CD4-positive, alpha-beta T cell treated with Interleukin-15 for 4 hours (primary cell): ENCODE results near the gene GRB10.
"Not testable (repeated sequence)": the region's sequence is repeated elsewhere in the genome, so short reads cannot be mapped to it uniquely, and the experiment has no call there.

Experiments used
- DNase-seq: peaks from one replicate; pipeline ENCODE4 v3.0.0-alpha.2; 2020; ENCODE audit warnings: low spot score

The GRB10 gene

DNA sequence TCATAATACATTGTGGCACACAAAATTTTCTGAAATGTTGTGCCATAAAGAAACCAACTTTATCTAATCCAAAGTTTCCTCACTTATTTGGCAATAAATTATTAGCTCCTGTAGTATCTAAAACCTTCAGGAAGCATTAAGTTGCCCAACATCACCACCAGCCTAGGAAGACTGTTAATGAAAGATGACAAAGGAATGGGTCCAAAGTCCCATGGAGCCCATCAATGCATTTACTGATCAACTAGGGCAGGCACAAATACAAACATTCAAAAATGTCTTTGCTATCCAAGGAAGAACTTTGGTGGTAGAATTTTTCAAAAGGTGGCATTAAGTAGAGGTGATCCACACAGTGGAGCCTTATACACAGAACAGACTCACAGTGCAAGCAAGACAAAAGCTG is 4.5 kb downstream of the GRB10 start:
- no peak for DNase-seq

DNA sequence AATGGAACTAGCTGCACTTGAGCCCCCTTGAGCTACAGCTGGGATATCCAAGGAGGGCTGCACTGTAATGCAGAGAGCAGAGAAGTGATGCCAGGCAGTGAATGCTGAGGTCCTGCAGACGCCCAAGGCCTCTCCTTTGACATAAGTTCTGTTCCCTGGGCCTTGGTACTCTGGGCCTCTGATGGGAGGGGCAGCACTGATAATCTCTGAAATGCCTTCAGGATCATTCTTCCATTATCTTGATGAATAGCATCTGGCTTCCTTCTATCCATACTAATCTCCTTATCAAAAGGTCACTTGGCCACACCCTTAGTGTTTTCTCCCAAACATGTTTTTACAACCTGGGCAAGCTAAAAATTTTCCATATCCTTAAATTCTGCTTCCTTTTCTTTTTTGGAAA is 6.9 kb downstream of the GRB10 start:
- no peak for DNase-seq

DNA sequence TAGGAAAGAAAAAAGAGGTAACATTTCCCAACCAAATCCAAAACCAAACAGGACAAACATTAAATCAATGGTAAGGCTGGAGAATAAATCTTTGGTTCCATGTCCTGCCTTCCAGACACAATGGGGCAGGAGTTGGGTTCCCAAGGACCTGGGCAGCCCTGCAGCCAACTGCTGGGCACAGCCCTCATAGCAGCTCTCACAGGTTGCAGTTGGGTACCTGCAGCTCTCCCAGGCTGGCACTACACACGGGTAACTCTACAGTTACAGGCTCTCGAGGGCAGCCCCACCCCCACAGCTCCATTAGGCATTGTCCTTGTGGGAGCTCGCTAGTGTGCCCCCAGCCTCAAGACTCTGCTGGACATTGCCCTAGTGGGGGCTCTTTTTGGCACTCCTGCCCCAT is 7.5 kb downstream of the GRB10 start:
- no peak for DNase-seq

DNA sequence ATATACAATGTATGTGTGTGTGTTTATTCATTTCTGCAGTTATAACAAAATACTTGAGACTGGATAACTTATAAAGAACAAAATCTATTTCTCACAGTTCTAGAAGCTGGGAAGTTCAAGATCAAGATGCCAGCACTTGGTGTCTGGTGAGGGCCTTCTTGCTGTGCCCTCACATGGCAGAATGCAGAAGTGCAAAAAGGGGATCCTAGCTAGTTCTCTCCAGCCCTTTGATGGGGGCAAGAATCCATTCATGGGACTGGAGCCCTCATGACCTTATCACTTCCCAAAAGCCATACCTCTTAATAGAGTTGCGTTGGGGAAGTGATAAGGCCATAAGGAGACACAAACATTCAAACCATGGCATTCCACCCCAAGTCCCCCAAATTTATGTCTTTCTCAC is 8.4 kb downstream of the GRB10 start:
- DNase-seq = no peak

DNA sequence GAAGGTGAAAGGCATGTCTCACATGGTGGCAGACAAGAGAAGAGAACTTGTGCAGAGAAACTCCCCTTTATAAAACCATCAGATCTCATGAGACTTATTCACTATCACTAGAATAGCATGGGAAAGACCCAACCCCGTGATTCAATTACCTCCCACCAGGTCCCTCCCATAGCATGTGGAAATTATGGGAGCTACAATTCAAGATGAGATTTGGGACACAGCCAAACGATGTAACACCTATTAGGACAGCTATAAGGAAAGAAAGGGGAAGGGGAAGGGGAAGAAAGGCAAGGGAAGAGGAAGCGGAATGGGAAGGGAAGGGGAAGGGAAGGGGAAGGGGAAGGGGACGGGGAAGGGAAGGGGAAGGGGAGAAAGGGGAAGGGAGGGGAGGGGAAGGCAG is 9.6 kb downstream of the GRB10 start:
- not testable (repeated sequence) for DNase-seq

DNA sequence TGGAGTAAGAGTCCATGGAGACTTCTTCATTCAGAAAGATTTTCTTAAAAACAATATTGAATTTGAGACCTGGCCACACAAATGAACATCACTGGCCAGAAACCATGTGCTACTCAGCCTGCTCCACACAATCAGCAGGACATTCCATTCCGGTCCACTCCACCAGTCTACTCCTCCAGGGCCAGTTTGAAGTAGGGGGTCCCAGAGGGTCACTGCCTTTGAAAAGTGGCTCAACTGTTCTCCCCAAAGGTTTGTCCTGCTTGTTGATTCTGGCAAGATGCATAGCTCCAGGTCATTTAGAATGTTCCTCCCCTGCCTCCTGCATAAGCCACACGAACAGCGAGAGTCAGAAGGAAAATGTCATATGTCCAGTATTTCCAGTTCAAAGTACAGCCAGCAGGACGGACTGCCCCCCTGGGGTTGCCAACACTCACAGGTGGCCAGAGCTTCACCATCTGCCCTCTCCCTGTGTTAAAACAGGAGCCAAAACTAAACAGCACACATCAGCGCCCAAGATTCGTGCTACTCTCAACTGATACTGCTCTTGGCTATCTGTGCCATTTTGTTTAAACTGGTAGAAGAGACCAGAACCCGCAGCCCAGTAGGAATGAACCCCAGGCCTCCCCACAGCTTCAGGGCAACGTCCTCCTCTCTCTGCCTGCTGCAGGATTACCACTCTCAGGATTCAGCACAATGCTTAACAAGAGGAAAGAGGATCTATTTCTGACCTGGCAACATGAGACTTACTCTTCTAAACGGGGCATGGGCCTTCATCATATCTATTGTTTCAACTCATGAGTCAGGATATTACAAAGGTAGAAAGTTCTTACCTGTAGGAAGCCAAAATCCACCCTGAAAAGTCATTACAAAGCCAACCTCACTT is 11.3 kb downstream of the GRB10 start:
- no peak for DNase-seq

DNA sequence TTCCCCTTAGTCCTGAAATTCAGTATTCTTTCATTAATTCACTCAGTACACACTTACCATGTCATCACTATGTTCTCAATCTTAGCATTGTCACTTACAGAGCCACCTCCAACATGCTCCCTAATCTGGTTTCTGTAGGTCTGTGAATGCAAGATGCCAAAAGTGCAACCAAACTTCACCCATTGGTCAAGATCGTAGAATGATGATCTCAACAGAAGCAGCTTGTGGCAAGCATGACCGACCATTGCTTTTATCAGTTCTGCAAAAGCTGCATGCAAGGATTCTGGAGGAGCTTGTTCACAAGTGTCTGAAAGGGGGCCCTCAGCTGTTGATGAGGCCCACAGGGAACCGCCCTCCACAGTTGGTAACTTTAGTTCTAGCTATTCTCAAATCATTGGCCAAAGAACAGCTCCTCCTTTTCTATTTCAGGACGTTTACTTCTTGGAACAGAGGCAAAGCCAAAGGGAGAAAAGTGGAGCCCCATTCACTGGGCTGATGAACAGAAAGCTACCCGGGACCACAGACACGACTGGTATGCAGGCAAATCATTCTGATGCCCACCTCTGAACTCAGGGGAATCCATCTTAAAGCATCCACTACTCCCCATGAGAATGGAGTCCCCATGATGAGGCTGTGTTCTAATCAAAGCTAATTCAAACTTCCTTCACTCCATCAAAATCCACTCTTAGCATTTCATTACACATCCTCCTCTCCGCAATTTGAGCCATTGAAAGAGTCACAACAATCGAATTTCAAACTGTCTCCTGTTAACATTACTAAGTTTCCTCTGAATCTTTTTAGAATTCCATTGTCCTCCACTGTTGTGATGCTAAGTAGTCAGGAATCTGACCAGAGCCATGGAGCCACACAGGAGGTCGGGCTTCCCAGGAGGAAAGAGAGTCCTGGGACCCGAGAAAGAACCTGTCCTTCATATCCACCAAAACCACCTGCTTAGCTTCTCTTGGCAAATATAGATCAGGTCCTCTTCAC is 13.9 kb downstream of the GRB10 start:
- no peak for DNase-seq

DNA sequence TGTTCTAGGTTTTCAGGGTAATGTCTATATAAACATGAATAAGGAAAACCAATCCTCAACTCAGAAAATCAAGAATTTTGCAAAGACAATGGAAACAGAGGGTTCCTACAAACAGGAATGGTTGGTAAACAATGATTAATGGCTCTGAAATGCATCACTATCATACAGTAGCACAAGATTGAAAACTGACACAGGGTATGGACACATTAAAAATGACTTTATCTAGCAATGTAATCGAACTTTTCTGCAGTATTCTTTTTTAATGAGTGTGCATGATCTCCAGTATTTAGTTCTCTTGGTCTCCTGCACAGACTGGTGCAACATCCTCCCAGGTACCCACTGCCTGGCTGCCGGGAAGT is 15.9 kb downstream of the GRB10 start:
- DNase-seq = no peak

DNA sequence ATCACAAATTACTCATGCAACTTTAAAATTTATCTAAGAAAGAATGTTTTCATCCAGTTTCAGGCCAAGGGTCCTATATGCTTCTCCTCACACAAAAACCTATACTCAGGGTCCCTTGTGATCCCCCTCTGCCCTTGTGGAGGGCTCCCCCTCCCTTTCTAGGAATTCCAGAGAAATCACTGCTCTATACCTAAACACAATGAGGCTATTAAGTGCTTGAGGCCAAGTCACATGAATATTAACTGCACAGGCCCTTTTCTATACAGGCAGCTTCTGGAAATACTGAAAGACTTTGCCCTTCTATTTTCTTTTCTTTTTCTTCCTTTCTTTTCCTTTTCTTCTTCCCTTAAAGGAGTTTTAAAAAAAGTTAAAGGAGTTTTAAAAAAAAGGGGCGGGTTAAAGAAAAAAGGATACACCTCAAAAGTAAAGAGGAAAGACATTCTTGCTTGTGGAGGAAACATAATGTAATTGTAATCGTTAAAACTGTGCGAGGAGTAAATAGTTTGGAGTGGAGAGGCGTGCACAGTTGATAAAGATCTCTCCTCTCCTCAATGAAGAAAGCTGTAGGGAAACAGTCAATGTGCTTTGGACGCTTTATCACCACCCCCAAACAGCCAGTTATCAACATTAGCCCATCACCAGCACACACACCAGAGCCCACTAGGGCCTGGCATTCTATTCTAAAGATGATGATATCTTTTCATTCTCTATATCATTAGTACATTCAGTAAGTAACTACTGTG is 16.4 kb downstream of the GRB10 start:
- DNase-seq = no peak

DNA sequence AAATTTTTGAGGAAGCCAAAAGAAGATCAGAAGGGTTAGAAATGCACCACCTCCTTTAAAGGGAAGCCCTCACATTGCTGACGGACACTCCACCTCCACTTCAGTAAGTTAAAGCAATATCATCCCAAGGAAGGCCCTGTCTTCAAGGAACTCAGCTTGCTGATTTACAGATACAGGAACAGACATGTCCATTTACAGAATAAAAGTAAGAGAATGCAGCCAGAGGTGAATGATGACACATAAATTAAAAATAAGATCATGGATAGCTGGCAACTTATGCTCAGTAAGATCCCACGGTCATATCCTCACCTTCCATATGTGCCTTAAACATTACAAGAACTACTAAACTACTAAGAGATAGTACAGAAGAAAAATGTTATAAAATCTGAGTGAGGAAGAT is 20.4 kb downstream of the GRB10 start:
- DNase-seq = no peak

DNA sequence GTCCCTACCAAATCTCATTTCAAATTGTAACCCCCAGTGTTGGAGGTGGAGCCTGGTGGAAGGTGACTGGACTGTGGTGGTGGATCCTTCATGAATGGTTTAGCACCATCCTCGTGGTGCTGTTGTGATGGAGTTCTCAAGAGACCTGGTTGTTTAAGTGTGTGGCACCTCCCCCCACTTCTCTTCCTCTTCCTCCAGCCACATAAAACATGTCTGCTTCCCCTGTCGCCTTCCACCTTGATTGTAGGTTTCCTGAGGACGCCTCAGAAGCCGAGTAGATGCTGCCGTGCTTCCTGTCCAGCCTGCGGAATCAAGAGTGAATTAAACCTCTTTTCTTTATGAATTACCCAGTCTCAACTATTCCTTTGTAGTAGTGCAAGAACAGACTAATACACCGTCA is 21.0 kb downstream of the GRB10 start:
- DNase-seq = no peak

DNA sequence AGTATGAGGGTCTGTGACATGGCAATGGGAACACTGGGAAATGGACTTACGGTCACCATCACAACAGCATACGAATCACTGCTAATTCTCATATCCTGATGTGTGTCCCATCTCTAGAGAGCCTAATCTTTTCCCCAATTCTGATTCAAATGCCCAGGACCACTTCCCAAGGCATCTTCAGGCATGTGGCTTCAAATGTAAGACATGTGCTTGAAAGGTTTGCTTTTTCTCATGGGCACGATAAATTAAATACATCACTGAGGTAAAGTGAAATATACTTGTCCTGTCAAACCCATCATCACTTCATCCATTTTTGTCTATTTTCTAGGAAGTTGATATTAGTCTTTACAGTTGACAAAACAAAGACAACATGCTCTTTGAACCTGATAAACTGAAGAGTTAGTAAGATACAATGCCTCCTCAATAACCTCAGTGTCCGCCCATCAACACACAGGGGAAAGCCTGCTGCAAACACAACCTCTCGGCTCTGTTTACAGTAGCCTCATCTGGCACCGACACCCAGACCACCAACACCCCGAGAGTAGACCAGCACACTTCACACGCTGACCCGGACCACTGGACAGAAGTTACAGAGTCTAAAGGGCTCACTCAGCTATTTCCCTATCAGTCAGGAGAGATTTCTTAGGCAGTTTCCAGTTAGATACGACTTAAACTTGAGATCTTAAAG is 24.8 kb downstream of the GRB10 start:
- no peak for DNase-seq

DNA sequence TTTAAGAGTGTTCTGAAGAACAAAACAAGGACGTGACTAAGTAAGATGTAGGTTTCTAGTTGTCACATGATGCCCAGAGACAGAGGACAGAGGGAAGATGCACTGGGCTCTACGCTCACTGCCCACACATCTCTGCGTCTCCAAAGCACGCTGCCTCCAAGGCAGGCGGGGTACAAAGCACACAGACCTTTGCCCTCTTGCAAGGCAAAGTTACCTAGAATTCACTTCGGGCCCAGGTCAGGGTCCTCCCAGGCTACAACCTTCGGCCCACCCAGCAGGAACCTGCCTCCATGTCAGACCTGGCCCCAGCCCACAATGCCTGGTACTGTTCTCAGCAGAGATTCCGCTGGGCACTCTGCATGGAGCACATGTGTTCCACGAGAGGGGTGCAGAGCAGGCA is 26.5 kb downstream of the GRB10 start:
- no peak for DNase-seq

DNA sequence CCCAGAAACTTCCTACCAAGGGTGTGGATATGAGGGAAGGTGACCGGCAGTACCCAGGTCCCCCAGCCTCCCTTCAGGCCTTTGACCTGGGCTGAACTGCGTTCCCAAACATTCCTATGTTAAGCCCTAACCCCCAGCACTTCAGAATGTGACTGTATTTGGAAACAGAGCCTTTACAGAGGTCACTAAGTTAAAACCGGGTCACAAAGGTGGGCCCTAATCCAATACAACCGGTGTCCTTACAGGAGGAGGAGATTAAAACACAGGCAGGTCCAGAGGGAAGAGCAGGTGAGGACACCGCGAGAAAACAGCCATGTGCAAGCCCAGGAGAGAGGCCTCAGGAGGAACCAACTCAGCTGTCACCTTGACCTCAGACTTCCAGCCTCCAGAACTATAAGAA is 28.0 kb downstream of the GRB10 start:
- no peak for DNase-seq

DNA sequence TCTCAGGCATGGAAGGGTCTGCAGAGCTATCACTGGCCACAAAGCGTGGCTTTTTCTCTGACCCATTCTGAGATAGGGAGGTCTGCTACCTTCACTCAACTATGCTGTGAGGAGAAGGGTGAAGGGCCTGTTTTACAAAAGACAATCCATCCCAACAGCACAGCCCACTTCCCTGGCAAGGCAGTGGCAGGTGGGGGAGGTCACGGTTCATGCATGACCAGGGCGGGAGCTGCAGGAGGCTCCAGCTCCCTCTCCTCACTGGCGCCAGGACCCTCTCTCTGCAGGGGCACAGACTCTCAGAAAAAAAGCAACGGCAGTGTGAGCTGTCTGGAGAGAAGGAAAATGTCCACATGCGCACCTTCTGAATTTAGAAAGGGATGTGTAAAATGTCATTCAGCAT is 28.5 kb downstream of the GRB10 start:
- no peak for DNase-seq

DNA sequence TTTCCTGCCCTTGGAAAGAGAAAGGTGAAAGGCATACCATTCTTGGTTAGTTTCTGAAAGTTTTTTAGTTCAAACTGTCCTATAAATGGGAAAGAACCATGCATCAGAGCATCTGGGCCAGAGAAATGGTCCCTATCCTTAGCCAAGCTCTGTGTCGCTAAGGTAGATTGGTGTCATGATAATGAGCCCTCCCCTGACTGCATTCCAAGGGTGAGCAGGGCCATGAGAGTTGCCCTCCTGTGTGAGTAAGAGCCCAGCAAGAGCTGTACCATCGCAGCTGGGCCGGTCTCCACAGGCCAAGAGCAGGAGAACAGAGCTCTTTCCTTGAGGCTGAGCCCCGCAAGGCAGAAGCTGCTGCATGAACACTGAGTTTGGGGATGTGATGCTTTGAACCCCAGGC is 30.3 kb downstream of the GRB10 start:
- no peak for DNase-seq

DNA sequence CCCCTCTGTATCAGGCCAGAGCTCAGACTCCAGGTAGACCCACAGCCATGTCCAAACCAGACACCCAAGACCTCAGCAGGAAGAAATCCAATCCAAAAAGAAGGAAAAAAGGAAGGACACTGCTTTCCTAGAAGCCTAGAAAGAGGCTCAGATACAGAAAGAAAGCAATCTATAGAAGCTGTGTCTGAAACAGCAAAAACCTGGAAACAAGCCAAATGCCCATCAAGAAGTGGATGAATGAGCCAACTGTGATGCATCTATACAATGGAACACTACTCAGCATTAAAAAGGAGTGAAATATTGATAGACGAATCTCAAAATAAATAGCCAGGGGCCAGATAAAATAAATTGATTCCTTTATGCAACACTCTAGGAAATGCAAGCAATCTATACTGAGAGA is 31.6 kb downstream of the GRB10 start:
- no peak for DNase-seq

DNA sequence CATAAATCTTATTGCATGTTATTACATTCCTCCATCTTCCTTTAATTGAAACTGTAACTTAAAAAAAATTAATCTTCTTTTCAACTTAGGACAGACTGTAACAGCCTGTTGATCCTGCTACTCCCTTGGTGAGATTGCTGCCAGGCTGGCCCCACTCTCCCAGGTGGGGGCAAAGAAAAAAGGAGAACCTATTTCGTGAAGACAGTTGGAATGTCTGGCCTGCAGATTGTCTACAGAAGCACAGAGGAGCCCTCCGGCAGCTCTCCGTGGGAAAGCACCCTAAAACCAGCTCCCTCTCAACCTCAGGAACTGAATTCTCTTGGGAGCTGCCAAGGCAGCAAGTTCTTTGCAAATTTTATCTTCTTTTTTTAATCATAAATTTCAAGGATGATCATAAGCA is 32.8 kb downstream of the GRB10 start:
- no peak for DNase-seq

DNA sequence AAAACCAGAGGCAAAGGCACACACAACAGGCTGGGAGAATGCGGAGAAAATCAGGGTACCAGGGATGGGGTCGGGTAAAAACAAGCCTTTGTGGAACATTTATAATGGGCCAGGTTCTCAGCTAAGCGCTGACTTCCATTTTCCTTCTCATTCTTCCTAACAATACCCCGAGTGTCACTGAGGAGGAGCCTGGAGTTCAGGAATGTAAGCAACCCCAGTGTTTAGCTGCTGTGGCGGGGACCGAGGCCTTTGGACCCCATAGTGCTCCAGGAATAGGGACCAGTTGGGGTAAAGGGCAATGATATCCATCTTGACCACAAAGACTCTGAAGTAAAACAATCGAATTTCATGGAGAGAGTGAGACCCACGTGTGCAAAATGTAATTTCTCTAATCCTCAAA is 34.2 kb downstream of the GRB10 start:
- DNase-seq = no peak

DNA sequence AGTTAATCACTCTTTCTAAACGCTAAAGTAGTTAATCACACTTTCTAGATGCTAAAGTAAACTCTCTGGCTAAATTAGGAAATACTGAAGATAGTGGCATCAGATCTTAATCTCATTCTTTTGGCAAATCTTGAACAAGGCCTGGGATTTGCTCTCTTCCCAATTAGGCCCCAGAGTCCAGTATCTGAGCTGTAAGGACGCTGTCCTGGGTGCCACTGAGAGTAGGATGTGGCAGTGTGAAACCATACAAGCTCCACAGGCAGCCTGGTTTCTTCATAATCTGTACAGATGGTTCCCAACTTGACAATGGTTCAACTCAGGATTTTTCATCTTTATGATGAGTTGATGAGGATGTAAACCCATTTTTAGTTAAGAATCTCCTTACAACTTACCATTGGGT is 36.9 kb downstream of the GRB10 start:
- no peak for DNase-seq

DNA sequence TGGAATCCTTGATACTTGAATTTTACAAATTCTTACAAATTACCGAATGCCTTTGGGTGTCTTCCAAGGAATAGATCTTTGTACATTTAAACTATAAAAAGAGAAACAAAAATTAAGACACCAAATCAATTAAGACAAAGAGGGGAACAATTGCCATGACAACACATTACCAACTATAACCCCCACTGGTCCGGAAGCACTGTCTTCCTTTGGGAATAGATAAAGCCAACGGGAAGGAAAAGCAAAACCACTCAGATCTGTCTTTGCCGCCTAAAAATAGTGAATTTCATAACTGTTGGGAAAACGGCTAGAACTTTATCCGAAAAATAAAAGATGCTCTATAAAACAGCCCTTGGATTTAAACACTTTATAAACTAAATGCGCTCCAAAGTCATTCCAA is 37.4 kb downstream of the GRB10 start:
- DNase-seq = no peak

DNA sequence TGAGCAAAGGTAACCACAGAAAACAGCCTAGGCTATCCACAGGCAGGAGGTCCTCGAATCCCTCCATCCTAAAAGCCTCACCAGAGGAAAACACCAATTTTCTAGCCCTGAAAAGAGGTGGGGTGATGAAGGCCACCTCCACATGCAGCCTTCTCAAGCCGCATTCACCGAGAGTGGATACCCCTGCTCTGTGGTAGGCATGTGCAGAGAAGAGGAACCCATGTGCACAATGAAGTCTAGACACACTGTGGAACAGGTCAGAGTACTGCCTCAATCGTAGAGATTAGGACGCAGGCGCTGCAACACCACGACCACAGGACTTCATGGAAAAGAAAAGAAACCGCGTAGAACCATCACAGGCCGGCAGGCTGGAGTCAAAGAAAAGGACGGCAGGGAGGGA is 38.8 kb downstream of the GRB10 start:
- no peak for DNase-seq
